ENCODE results near the gene OR5L2.
"Not testable (repeated sequence)": the region's sequence is repeated elsewhere in the genome, so short reads cannot be mapped to it uniquely, and the experiment has no call there.

OR5L2 gene

DNA sequence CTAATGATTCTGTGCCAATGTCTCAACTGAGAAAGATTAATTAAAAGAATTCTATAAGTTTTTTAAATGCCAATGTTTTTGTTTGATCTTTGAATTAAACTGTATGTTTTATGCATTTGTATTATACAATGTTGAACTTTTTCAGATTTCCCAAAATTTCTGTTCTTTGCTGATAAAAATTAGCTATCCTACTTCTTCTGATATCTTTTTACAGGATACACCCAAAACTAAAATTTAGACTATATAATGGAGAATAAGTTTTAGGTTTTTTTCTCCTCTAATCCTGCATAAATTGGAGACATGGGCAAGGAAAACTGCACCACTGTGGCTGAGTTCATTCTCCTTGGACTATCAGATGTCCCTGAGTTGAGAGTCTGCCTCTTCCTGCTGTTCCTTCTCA is at the start of gene OR5L2:
Gene OR5L2, plus strand, starts transcription at position 301 of the 400 bp plus-strand sequence. Its CDS starts 0 bp downstream, at position 301.
- DNase-seq = no peak

DNA sequence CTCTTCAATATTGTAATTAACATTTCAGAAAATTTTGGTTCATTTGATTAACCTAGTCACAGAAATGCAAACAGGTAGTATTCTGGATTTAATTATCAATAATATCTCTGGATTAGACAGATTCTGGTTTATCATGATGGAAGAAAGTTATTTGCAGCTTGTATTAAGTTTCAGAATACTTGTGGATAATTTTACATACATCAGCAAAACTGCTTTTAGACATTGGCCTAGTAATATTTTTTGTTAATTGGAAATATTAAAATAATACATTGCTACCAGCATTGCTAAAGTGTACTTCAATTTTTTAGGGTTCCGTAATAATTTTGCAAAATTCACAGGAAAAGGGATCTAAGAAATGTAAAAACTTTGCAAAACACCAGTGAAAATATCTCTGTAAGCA is 35.4 kb upstream of the OR5L2 start:
- DNase-seq = no peak

DNA sequence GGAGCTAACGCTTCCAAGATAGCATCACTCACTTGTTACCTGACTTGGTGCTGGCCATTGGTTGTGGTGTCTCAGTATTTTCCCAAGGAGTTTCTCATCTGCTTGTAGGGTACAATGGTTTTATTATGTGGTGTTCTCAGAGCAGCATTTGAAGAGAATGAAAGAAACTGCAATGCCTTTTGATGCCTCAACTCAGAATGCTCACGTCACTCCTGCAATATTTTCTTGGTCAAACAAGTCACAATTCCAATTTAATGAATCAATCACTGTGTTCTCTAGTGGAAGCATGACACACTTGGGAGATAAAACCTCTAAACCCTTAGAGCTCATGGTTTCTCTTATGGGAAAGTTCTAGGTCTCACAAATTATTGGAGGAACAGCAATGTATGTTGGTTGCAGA is 33.7 kb upstream of the OR5L2 start:
- DNase-seq = no peak

DNA sequence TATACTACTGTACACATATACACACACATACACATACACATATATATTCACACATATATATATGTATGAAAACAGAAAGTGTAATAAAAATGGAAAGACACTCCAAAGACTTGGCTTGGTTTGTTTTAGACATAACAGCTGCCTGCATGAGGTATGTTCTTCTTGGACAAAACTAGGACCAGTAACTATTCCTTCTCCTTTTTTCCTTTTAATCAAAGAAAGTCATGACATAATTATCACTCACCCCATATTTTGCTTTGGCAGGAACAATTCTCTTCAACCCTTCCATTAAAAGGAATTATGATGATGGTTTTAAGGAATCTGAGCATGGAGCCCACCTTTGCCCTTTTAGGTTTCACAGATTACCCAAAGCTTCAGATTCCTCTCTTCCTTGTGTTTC is 31.8 kb upstream of the OR5L2 start, which contains the start of gene OR5D14:
Gene OR5D14, plus strand, starts transcription at position 301 of the 400 bp plus-strand sequence. Its CDS starts 0 bp downstream, at position 301.
- no peak for DNase-seq

DNA sequence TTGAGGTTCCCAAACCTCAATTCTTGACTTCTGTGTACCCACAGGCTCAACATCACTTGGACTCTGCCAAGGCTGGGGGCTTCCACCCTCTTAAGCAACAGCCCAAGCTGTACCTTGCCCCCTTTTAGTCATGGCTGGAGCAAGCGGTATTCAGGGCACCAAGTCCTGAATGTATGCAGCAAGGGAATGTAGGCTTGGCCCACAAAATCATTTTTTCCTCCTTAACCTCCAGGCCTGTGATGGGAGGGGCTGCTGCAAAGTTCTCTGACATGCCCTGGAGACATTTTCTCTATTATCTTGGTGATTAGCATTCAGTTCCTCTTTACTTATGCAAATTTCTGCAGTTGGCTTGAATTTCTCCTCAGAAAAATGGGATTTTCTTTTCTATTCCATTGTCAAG is 20.8 kb upstream of the OR5L2 start:
- no peak for DNase-seq

DNA sequence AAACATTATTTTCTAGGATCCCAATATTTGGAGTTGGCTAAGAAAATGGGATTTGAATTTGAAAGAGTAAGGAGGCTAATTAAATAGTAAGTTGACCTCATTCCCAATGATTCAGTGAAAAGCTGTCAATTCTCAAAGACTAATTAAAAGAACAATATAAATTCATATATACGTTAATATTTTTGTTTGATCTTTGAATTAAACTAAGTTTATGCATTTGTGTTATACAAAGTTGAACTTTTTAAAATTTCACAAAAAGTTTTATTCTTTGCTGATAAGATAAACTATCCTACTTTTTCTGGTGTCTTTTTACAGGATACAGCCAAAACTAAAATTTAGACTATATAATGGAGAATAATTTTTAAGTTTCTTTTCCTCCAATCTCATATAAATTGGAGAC is 16.0 kb upstream of the OR5L2 start, which contains the start of gene OR5L1:
Gene OR5L1, plus strand, starts transcription at position 301 of the 400 bp plus-strand sequence. CDS start 100 bp downstream, outside the sequence.
- no peak for DNase-seq

DNA sequence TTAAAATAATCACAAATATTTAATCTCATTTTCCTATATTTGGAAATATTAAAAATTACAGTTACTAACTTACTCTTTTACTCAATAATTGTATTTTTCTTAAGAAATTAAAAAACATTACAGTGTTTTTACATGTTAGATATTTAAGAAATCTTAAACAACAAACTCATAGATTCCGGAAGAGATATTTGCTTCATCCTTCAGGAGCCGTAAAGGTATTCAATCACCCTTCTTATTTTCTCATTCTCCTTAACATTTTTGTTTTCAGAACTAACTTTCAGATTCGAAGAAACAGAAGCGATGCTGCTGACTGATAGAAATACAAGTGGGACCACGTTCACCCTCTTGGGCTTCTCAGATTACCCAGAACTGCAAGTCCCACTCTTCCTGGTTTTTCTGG is 7.7 kb upstream of the OR5L2 start, which contains the start of gene OR5D18:
Gene OR5D18, plus strand, starts transcription at position 301 of the 400 bp plus-strand sequence. Its CDS starts 0 bp downstream, at position 301.
- no peak for DNase-seq

DNA sequence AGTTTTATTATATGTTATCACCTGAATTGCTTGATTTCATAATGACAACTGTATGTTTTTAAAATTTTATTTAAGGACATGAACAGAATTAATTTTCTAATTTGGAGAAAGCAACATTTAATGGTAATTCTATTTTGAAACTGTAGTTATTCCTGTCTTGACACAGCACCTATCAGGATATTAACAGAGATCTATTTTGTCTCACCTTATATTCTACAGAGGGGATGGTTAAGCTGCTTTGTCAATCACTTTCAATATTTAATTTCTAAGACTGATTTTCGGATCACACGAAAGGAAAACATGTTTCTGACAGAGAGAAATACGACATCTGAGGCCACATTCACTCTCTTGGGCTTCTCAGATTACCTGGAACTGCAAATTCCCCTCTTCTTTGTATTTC is 11.4 kb downstream of the OR5L2 start, which contains the start of gene OR5D16:
Gene OR5D16, plus strand, starts transcription at position 301 of the 400 bp plus-strand sequence. Its CDS starts 0 bp downstream, at position 301.
- no peak for DNase-seq

DNA sequence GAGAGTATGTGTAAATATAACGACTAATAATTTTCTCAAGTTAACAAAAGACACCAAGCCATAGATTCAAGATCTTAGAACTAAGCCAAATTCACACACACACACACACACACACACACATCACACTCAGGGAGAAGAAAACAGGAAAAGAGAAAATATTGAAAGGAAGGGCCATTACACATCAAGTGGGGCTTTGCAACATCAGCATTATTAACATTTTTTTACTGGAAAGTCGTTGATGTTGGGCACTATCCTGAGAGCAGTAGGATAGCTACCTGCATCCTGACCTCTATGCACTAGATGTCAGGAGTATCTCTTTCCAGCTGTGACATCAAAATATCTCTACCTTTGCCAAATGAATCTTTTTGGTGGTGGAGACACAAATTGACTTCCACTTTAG is 20.4 kb downstream of the OR5L2 start:
- DNase-seq = no peak

DNA sequence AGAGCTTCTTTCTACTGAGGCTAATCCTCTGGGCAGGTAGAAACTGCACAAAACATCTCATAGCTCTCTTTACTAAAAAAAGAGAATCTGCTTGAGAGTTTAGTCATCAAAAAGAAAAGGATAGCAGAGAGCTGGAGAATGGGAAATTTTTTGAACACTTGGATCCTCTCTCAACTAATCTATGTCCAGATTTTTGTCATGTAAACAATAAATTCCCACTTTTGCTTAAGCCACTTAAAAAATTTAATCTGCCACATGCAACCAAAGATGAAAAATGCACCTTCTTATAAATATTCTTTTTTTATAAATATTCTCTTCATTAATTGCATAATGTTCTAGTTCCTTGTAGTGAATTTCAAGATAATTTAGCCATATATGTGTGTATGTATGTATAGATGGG is 22.0 kb downstream of the OR5L2 start:
- no peak for DNase-seq

DNA sequence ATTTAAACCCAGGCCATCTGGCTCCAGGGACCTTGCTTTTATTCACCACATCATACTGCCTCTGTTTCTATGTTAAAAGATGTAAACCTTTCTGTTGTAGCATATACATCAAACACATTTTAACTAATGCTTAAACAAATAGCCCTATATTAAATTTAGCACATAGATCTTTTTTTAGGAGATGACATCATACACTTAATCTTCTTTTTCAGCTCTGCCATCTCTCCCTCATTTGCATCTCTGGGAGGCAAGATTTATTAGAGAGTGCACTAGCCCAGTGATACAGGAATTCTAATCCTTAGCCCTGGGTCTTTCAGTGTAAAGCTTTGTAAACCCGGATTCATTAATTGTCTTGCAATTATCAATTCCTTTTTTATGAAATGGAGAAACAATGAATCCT is 25.1 kb downstream of the OR5L2 start:
- no peak for DNase-seq

DNA sequence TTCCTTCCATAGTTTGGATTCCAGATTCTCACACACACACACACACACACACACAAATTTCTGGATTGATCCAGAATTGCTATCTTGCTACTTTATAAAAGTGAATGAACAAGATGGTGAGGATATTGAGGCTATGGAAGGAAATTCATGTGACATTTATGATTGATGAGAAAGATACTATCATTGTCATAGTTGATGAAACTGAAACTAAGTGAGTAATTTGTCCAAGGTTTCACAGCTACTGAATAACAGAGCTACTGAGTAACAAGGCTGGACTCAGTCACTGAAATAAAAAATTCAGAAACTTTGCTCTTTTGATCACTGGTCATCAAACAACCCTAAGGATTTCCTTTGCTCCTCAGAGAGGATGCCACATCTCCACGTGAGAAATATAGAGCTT is 27.7 kb downstream of the OR5L2 start:
- no peak for DNase-seq

DNA sequence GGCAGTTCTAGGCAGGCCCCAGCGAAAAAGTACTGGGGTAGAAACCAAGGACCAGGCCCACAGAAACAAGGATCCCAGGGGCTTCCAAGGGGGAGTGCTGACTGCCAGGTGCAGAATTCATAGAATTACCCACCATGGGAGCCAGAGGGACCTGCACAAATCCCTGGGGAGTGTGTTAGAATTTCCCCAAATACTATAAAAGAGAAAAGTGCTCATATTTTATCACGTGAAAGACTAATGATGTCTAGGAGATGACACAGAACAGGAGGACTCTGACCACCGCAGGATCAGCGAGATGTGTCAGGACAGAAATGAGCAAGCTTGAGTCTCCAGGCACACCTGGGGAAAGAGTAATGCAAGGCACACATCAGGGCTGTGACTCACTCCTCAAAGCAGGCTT is 40.3 kb downstream of the OR5L2 start:
- DNase-seq = not testable (repeated sequence)

DNA sequence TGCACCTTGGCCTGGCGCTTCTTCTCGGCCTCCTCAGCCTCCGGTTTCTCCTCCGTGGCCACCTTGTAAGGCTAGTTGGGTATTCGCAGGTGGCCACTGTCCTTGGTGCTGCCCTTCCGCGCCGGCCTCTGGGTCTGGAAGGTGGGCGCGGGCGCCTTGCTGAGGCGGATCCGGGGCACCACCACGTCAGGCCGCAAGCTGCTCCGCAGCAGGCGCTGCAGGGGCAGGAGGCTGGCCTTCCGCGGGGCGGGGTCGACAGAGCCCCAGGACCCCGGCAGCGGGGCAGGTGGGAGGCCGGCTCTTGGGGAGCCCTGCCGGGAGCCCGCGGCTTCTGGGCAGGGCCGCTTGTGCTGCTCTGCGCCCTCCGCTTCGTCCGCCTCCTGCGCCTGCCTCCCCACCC is 45.7 kb downstream of the OR5L2 start:
- not testable (repeated sequence) for DNase-seq

DNA sequence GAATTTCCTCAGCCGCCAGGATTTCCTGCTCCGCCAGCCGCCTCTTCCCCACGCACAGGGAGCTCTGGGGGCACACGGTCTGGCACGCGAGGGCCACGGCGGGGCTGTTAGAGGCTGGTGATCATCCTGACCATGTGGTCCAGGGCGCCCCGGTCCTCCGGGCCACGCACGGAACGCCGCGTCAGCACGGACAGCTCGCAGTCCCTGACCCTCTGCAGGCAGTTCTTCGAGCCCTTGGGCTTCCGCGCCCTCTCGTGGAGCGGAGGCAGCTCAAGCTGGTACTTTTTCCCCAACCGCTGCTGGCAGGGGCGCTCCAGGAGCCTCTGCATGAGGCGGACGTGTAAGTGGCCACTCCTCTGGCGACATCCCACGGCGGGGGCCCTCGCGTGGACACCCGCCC is 46.1 kb downstream of the OR5L2 start:
- DNase-seq = not testable (repeated sequence)

Data from right hindlimb (tissue), 1 donor.